Activated T-cell treated with anti-CD3 and anti-CD28 coated beads, Interleukin-2, amount 50 U/mL, for 48 hours (primary cell): ENCODE results near the gene CDK18.
"Not testable (repeated sequence)": the region's sequence is repeated elsewhere in the genome, so short reads cannot be mapped to it uniquely, and the experiment has no call there.

Experiments used
- DNase-seq, 2 experiments: peaks; one replicate each; pipeline ENCODE4 v3.0.0-alpha.2; 2020

Gene CDK18

GRCh38 chr1:205481218-205481617 lies 23.3 kb upstream of the CDK18 start:
- peak; percentile 28 to 30 for DNase-seq

GRCh38 chr1:205481629-205482151 lies 22.8 kb upstream of the CDK18 start:
- DNase-seq, result peak; percentile 37 to 42

GRCh38 chr1:205482587-205482986 lies 21.9 kb upstream of the CDK18 start:
- DNase-seq, result not testable (repeated sequence)

GRCh38 chr1:205483372-205483771 lies 21.1 kb upstream of the CDK18 start:
- DNase-seq, result no peak

GRCh38 chr1:205484985-205485967 lies 19.2 kb upstream of the CDK18 start:
- peak; percentile 69 to 78 for DNase-seq

- DNase-seq, result no peak
Observed at GRCh38 chr1:205486258-205486657, 18.2 kb upstream of the CDK18 start.

- DNase-seq, result peak; percentile 59
Observed at GRCh38 chr1:205488074-205488723, 16.3 kb upstream of the CDK18 start.

GRCh38 chr1:205491794-205492193 lies 12.7 kb upstream of the CDK18 start:
- no peak for DNase-seq

GRCh38 chr1:205492201-205492667 lies 12.2 kb upstream of the CDK18 start:
- DNase-seq, result no peak

GRCh38 chr1:205492774-205493173 lies 11.7 kb upstream of the CDK18 start:
- DNase-seq, result no peak

- peak in 1 of 2 experiments; percentile 30 for DNase-seq
Observed at GRCh38 chr1:205493241-205494085, 11.0 kb upstream of the CDK18 start.

- DNase-seq, result no peak
Observed at GRCh38 chr1:205494115-205494514, 10.4 kb upstream of the CDK18 start.

- DNase-seq, result no peak
Observed at GRCh38 chr1:205495237-205495823, 9.1 kb upstream of the CDK18 start.

GRCh38 chr1:205496661-205497060 lies 7.8 kb upstream of the CDK18 start:
- DNase-seq, result no peak

- DNase-seq, result no peak
Observed at GRCh38 chr1:205497351-205497750, 7.1 kb upstream of the CDK18 start.

GRCh38 chr1:205499789-205500188 lies 4.7 kb upstream of the CDK18 start:
- no peak for DNase-seq

- DNase-seq, result no peak
Observed at GRCh38 chr1:205500240-205501233, 3.9 kb upstream of the CDK18 start.

GRCh38 chr1:205502111-205502810 lies 2.2 kb upstream of the CDK18 start:
- no peak for DNase-seq

GRCh38 chr1:205502992-205503391 lies 1.5 kb upstream of the CDK18 start:
- DNase-seq, result no peak

GRCh38 chr1:205505076-205505729 lies 734 bp downstream of the CDK18 start:
- no peak for DNase-seq
